CD4-positive, alpha-beta T cell (primary cell): ENCODE results near the gene EDEM2. TPM values are rescaled to one million over a fixed set of nuclear protein-coding genes. Genes with fewer than 3 reads are reported as not detected.
"Not testable (repeated sequence)": the region's sequence is repeated elsewhere in the genome, so short reads cannot be mapped to it uniquely, and the experiment has no call there.

Experiments used
- ATAC-seq: fragments of 200-7000 bp; cut with Tn5 transposase; one replicate; pipeline ENCODE4 v1.10.0; 2022; ENCODE audit warnings: mild to moderate bottlenecking; ENCODE audit not compliant: poor library complexity
- CTCF ChIA-PET: fragments of 350-600 bp; sonication (Branson Sonifier 250); formaldehyde crosslinking; loops from one replicate; lab custom pipeline; 2021; ENCODE audit warnings: antibody characterized with exemption, inconsistent platforms; lab: Charles Lee
- POLR2A ChIA-PET: fragments of 350-600 bp; sonication (Branson Sonifier 250); formaldehyde crosslinking; loops from one replicate; lab custom pipeline; 2021; ENCODE audit warnings: antibody characterized with exemption, inconsistent platforms; lab: Charles Lee
- DNase-seq, 14 experiments: peaks; one replicate each; pipeline ENCODE4 v3.0.0-alpha.2; 2013 to 2020; ENCODE audit warnings: mixed read lengths in 2 of 14
- H3K27ac ChIP-seq, 2 donors: one replicate each; pipeline versions ENCODE4 v1.5.1 to v1.7.0; 2013; ENCODE audit warnings: low read length in 2 of 2, low read depth in 1 of 2, mild to moderate bottlenecking in 1 of 2
- H3K27me3 ChIP-seq, 2 experiments: 1 replicate in 1 of 2; 2 replicates in 1 of 2; pipeline versions ENCODE4 v1.6.1 to v1.7.0; 2013; ENCODE audit warnings: low read length in 2 of 2, control low read depth in 1 of 2, mild to moderate bottlenecking in 1 of 2, moderate library complexity in 1 of 2; ENCODE audit not compliant: insufficient read depth in 2 of 2, control insufficient read depth in 1 of 2
- H3K36me3 ChIP-seq: one replicate; pipeline ENCODE4 v1.6.1; 2013; ENCODE audit warnings: low read length, control low read depth; ENCODE audit not compliant: insufficient read depth
- H3K4me1 ChIP-seq: one replicate; pipeline ENCODE4 v1.6.1; 2013; ENCODE audit warnings: low read length, control low read depth; ENCODE audit not compliant: insufficient read depth
- H3K4me3 ChIP-seq: one replicate; pipeline ENCODE4 v1.5.1; 2013; ENCODE audit warnings: mild to moderate bottlenecking, low read length, moderate library complexity
- H3K9me3 ChIP-seq, 2 experiments: 1 replicate in 1 of 2; 2 replicates in 1 of 2; pipeline versions ENCODE4 v1.6.1 to v1.7.0; 2013; ENCODE audit warnings: low read length in 2 of 2, mild to moderate bottlenecking in 2 of 2, control low read depth in 1 of 2, moderate library complexity in 1 of 2; ENCODE audit not compliant: control insufficient read depth in 1 of 2, insufficient read depth in 1 of 2
- H3K27ac Mint-ChIP-seq: one replicate; pipeline ENCODE4 v1.8.0; 2020; ENCODE audit warnings: mixed read lengths
- H3K27me3 Mint-ChIP-seq: one replicate; pipeline ENCODE4 v1.8.0; 2021; ENCODE audit warnings: mixed read lengths
- H3K36me3 Mint-ChIP-seq: one replicate; pipeline ENCODE4 v1.8.0; 2021; ENCODE audit warnings: low read depth, mixed read lengths
- H3K4me1 Mint-ChIP-seq: one replicate; pipeline ENCODE4 v1.8.0; 2021; ENCODE audit warnings: low read depth, mixed read lengths
- H3K4me3 Mint-ChIP-seq: one replicate; pipeline ENCODE4 v1.8.0; 2020; ENCODE audit warnings: mild to moderate bottlenecking, mixed read lengths
- H3K9me3 Mint-ChIP-seq: one replicate; pipeline ENCODE4 v1.8.0; 2020; ENCODE audit warnings: mixed read lengths
- CTCF ChIP-seq: fragments of 200-600 bp; IDR thresholded peaks from one replicate; pipeline ENCODE4 v1.8.0; 2022; ENCODE audit warnings: antibody characterized with exemption, mild to moderate bottlenecking
- intact Hi-C, 2 experiments: fragments of 100-400 bp; cut with DNase I in 1 of 2; cut with micrococcal nuclease in 1 of 2; formaldehyde crosslinking; loops; one replicate each; pipeline versions ENCODE4 v1.15.1 to v1.9.0; 2023 to 2025; cut with DNase I, micrococcal nuclease
- polyA plus RNA-seq, 2 donors: library from polyadenylated mRNA; unstranded; fragments of 120-200 nt; gene quantifications; one replicate each; pipeline ENCODE4 v1.2.1, GENCODE V29; 2013
- total RNA-seq, 174 experiments: library from RNA in 2 of 174; stranded (reverse) in 2 of 174; gene quantifications; one replicate each; pipeline ENCODE4 v1.2.3 and lab custom pipeline; 2021 to 2026

Gene EDEM2
- total RNA-seq = 10 to 100 TPM; 12.2 to 12.6 TPM
- 21.2 TPM for polyA plus RNA-seq (2013, experiment 1 of 2)
- 23.1 TPM for polyA plus RNA-seq (2013, experiment 2 of 2)
- total RNA-seq (lab: John Stamatoyannopoulos, UW) = 11.7 to 51.7 (median 31.1) reads per million in 172 experiments

GRCh38 chr20:35146920-35147574 is at the start of gene EDEM2:
Gene EDEM2, minus strand, starts transcription at chr20:35147336. Its CDS starts 78 bp downstream, at chr20:35147258.
- no peaks in the 10 kb centered on the region for H3K9me3 ChIP-seq
- peaks cover 33% of the 10 kb centered on the region for H3K36me3 Mint-ChIP-seq
- POLR2A ChIA-PET = interaction anchor here (0.5 to 2.0 kb wide), 19 partner anchors 13 to 1034 kb away, joined by 3 to 16 read pairs (median 4); partner anchors contain the start of genes ACSS2, CPNE1, ITCH and MMP24OS

GRCh38 chr20:35196313-35196712 is 49.2 kb upstream of the EDEM2 start:
- POLR2A ChIA-PET = interaction anchor here (0.6 kb wide), 1 partner anchor 1129 kb away, joined by 3 read pairs; no protein-coding TSS in a partner anchor
- Mint-ChIP-seq H3K4me1 (no peaks in the 10 kb centered on the region), H3K9me3 (peaks cover 8% of the 10 kb centered on the region), H3K27me3 (no peaks in the 10 kb centered on the region), H3K4me3 (no peak overlapping the region), H3K36me3 (peaks cover 59% of the 10 kb centered on the region), H3K27ac (no peak overlapping the region)
- Histone ChIP-seq H3K9me3 (peaks cover 16 to 21% of the 10 kb centered on the region in 2 experiments), H3K27ac (no peak overlapping the region), H3K4me3 (no peak overlapping the region), H3K36me3 (no peaks in the 10 kb centered on the region), H3K27me3 (no peaks in the 10 kb centered on the region), H3K4me1 (no peaks in the 10 kb centered on the region)
- TF ChIP-seq CTCF = no peak
- CTCF ChIA-PET = no interaction called here
- ATAC-seq (no peak), DNase-seq (no peak)
- intact Hi-C loops = no loop called here

More at GRCh38 chr20:35146920-35147574, at the start of gene EDEM2:
- peak within 1 kb of the TSS; percentile 93 for H3K27ac Mint-ChIP-seq
- Histone ChIP-seq H3K27me3 (no peaks in the 10 kb centered on the region), H3K4me3 (peak within 1 kb of the TSS; percentile 77), H3K27ac (peak within 1 kb of the TSS; percentile 37 to 55), H3K4me1 (peaks cover 32% of the 10 kb centered on the region), H3K36me3 (peaks cover 14% of the 10 kb centered on the region)
- H3K4me3 Mint-ChIP-seq = peak within 1 kb of the TSS; percentile 96
- ATAC-seq = peak; percentile 85
- CTCF ChIA-PET = interaction anchor here (0.7 to 2.1 kb wide), 6 partner anchors 51 to 807 kb away, joined by 3 to 15 read pairs (median 3); partner anchors contain the start of gene SCAND1
- peaks cover 44% of the 10 kb centered on the region for H3K4me1 Mint-ChIP-seq
- intact Hi-C loops = loop anchor here (2.0 to 10.0 kb wide), 6 partner anchors 54 to 845 kb away; partner anchors contain the start of genes AHCY (in 1 of the 2), GGT7 (in 1 of the 2), MMP24OS (in 1 of the 2) and TRPC4AP (in 1 of the 2)
- no peaks in the 10 kb centered on the region for H3K9me3 Mint-ChIP-seq
- peak; percentile 83 to 97 (median 92) for DNase-seq
- H3K27me3 Mint-ChIP-seq = no peaks in the 10 kb centered on the region
- no peak for TF ChIP-seq CTCF

- H3K27ac ChIP-seq, POLR2A ChIA-PET, H3K9me3 Mint-ChIP-seq, H3K4me3 Mint-ChIP-seq, H3K4me1 ChIP-seq, ATAC-seq, CTCF ChIA-PET, H3K27me3 Mint-ChIP-seq, H3K27ac Mint-ChIP-seq, DNase-seq, intact Hi-C loops, H3K4me3 ChIP-seq, H3K4me1 Mint-ChIP-seq, H3K27me3 ChIP-seq, H3K36me3 ChIP-seq: not testable (repeated sequence)
- H3K36me3 Mint-ChIP-seq = peaks cover 56% of the 10 kb centered on the region
- peaks cover 11 to 16% of the 10 kb centered on the region in 2 experiments for H3K9me3 ChIP-seq
These were observed 46.1 kb upstream of the EDEM2 start for GRCh38 chr20:35193031-35193791.
